IPS DF 4.7 (cell line): ENCODE measurements around the gene PHGDH.
"Not testable (repeated sequence)": the region's sequence is repeated elsewhere in the genome, so short reads cannot be mapped to it uniquely, and the experiment has no call there.

Experiments used
- DNase-seq: peaks from one replicate; pipeline ENCODE4 v3.0.0-alpha.2; 2013; ENCODE audit warnings: low spot score; ENCODE audit errors: extremely low read depth

Gene PHGDH

DNA sequence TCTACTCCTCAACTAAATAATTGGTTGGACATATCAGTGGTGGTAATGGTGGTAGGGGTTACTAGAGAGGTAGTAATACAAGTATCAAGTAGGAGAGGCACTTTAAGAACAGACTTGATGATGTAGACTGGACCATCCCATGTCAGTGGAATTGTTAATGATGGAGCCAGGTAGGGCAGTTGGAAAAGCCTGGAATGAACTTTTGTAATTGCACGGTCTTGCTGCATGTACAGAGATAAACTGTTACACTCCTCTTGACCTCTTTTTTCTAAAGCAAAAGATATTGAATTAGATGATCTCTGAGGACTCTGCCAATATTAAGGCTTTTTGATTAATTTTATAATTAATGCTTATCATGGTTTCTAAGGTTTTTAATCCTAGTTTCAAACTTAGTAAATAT is 51.2 kb downstream of the PHGDH start:
- DNase-seq, result no peak

DNA sequence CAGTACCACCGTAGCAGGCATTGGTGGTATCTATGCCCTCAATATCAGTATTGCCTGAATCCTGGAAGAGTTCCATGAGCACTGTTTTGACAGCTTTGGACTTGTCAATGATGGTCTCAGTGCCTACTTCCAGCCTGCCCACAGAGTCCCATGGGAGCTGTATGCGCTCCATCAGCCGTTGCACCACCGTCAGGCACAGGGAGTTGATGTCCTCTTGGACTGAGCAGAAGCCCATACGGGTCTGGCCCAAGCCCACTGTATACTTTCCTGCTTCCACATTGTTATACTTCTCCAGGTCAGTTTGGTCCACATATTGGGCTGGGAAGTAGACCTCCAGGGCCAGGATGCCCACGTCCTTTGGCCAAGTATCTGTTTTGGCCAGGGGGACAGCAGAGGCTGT is 52.5 kb downstream of the PHGDH start:
- DNase-seq, result no peak

DNA sequence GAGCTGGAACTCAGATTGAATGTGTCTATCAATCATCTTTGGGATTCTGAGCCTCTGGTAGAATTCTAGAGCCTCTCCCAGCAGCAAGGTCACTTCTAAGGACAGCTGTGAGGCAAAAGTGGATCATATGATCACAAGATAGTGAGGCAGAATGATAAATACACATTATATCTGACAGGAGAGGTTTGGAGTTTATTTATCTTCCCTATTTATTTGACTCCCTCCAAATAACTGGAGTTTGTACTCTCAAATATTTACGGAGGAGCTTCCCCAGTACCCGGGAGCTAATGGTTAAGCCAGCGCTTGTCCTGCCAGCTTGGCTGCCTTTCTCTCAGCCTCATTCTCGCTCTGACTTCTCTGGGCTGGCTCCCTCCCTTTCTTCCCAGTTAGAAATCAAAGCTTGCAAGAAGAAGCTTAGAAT is 54.6 kb downstream of the PHGDH start:
- DNase-seq, result no peak

DNA sequence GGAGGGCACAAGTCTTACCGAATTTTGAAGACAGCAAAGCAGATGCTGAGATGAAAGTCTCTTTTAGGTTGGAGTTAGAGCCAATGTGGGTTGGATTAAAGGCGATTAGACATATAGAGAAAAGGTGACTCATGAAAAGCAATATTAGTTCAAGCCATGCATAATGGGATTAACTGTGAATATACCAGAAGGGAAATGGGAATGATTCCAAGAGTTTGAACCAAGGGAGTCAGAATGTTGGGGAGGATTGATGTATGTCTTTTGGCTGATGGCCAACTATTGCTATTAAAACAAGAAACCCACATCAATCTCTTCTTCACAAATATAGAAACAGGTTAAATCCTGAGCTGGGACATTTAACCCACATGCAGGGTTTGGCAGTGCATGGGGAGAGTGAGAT is 55.8 kb downstream of the PHGDH start:
- no peak for DNase-seq

DNA sequence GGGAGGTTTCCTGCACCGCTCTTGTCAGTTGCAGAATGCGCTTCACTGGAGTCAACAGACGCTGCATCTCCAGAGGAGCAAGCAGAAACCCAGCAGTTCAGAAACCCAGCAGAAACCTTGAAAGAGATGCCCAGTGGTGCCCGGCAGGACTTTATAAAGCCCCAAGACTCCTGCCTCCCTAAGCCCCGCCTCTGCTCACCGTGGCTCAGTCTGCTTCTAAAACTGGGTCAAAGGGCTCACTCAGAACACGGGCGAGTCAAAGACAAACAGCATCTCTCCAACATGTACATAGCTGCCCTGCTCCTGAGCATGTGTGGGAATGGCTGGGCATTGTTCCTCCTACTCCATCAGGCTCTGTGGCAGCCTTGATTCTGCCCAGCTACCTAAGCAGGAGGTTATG is 57.0 kb downstream of the PHGDH start, which contains the start of gene HMGCS2:
TSS of gene HMGCS2 (minus strand) at position 128 of the 400 bp plus-strand sequence. CDS start at position 67, 61 bp downstream.
- no peak for DNase-seq

GRCh38 chr1:119771016-119771415 is 59.3 kb downstream of the PHGDH start:
- no peak for DNase-seq

GRCh38 chr1:119771770-119772169 is 60.0 kb downstream of the PHGDH start:
- no peak for DNase-seq

GRCh38 chr1:119772298-119772697 is 60.6 kb downstream of the PHGDH start:
- no peak for DNase-seq

- DNase-seq, result no peak
These were observed 62.0 kb downstream of the PHGDH start for GRCh38 chr1:119773711-119774241.

DNA sequence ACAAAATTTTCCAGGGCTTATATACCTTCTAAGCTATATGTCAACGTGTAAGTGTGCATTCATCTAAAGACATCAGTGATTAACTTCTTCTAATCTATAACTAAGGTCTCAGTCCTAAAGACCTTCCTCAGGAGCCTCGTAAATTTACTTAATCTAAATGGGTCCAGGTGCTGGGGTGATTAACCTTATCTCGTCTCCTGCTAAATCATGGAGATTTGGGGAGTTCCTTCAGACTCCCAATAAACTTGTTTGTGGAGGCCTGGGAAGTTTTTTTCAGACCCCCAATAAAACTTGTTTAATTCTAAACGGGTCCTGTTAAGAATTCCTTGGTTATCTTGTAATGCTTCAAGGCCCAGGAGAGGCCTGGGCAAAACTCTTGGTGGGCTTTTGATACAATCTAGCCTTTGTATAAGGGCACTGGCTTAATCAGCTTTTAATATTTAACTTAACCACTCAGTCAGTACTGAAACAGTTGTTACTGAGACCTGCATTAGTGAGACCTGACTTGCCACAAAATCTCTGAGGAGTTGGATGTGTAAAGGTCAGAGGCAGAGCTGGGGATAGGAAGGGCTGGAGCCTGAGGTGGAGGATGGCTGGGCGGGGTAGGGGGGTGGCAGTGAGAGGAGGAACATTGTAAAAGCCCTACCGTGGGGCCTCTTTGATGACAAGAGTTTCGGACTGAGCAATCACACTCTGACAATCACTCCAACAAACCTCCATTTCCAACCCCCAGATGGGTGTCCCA is 63.2 kb downstream of the PHGDH start:
- DNase-seq, result no peak

- no peak for DNase-seq
These were observed 66.6 kb downstream of the PHGDH start for GRCh38 chr1:119778359-119778758.

GRCh38 chr1:119778886-119779560 is 67.3 kb downstream of the PHGDH start:
- no peak for DNase-seq

DNA sequence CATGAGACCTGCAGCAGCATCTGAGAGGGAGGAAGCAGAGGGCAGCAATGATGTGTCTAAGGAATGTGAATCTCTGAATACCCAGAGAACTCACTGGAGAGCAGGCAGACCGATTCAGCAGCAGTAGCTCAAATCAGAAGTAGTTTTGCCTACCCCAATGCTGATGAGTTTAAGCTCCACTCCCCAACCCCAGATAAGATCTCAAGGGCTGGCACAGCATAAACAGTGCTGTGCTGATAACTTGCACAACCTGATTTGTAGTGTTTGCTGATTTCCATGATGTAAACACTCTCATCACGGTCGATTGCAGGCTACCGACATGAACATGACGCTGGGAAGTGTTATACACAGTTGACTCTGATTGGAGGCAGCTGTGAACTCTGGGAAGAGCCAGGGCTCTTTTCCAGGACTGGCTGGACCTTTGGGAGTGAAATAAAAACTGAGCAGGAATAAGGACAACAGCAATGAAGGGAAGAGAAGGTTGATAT is 68.2 kb downstream of the PHGDH start:
- no peak for DNase-seq

DNA sequence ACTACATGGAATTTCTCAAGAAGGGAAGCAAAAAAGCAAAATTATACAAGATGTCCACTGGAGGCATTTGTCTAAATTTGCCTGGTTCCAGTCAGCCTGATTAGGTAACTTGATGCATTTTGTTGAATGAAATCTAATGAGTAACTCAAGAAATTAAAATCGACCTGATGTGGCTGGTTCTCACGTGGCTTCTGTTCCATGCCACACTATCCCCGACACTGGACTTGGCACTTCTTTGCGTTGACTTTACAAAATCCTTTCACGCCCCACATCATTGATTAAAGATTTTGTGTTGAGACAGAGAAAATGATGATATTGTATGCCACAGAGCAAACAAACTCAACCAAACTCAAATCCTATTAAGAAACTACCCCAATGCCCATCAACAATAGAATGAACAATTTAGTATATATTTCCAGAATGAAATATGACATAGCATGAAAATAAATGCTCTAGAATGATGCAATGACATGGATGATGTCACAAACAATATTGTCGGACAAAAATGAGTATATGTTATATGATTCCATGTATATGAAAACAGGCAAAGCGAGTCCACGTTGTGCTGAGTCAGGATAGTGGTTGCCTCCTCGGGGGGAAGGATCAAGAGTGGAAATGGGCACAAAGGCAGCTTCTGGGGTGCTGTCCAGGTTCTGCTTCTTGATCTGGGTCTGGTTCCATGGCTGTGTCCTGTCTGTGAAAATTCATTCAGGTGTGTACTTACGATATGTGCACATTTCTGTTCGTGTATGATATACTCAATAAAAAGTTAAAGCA is 69.9 kb downstream of the PHGDH start:
- DNase-seq, result no peak

- no peak for DNase-seq
These were observed 71.0 kb downstream of the PHGDH start for GRCh38 chr1:119782631-119783325.

- no peak for DNase-seq
These were observed 71.8 kb downstream of the PHGDH start for GRCh38 chr1:119783354-119784185.

DNA sequence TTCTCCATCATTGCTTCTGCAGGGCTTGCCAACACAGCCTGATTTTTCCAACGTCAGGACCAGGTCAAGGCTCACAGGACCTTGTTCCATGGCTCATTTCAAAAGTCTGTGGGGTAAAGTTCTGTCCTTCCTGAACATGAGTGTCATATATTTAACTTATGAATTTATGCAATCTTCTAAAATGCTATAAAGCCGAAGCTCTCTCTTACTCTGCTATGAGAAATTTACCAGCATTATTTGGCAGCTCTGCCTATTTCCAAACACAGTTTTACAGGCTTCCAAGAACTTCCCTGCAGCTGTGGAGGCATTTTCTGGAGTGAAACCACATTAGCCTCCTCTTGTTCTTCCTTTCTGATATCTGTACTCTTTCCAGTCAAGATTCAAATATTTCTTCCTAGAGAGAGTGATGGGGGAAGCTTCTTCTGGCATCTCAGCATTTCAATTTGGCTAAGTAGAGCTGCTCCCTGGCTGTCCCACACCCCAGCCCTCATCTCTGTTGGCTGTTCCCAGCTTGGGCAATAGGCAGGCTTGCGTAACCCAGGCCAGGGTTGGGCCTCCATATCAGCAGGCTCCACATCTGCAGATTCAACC is 72.6 kb downstream of the PHGDH start:
- no peak for DNase-seq

- not testable (repeated sequence) for DNase-seq
These were observed 74.3 kb downstream of the PHGDH start for GRCh38 chr1:119786046-119786445.

DNA sequence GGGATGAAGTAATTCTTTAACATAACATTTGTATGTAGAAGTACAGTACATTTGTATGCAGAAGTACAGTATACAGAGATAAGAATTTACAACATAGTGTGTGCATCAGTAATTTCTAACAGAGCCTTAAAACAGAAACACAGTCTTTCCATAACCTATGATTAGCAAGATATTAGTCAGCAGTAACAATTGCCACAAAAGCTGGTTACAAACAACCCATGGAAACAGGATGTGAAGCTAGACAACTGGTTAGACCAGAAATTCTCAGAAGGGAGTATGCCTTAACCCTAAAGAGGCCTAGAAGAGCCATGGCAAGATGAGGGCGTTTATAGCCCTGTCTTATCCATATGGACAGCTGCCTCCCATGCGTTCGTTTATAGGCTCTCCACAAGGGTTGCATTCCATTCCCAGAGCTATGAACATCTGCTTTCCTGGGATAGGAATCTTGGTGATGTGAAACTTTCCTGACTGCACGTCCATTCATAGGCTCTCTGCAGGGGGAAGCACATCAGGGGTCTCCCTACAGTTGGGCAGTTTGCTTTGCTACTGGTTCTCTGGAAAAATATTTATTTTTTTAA is 74.8 kb downstream of the PHGDH start:
- DNase-seq, result not testable (repeated sequence)
